GM18868 (cell line): Measurements from ENCODE around the gene TIAM1.

Experiments
- ATAC-seq: cut with Tn5 transposase; IDR thresholded peaks from one replicate; pipeline ENCODE4 v1.9.1; 2021; ENCODE audit warnings: mild to moderate bottlenecking, moderate library complexity; ENCODE audit not compliant: unreplicated experiment

TIAM1 gene

GRCh38 chr21:31354604-31355443, 10.8 kb upstream of the TIAM1 start:
- ATAC-seq = peak; percentile 85

GRCh38 chr21:31354122-31354521, 10.1 kb upstream of the TIAM1 start:
- ATAC-seq = no peak

- ATAC-seq = no peak
Measured at GRCh38 chr21:31352836-31353235, 8.8 kb upstream of the TIAM1 start.

- no peak for ATAC-seq
Measured at GRCh38 chr21:31351960-31352359, 7.9 kb upstream of the TIAM1 start.

- no peak for ATAC-seq
Measured at GRCh38 chr21:31351438-31351837, 7.4 kb upstream of the TIAM1 start.

- ATAC-seq = no peak
Measured at GRCh38 chr21:31349208-31349607, 5.1 kb upstream of the TIAM1 start.

GRCh38 chr21:31348188-31348587, 4.1 kb upstream of the TIAM1 start:
- ATAC-seq = no peak

GRCh38 chr21:31347435-31348032, 3.5 kb upstream of the TIAM1 start:
- no peak for ATAC-seq

- ATAC-seq = no peak
Measured at GRCh38 chr21:31346256-31346821, 2.3 kb upstream of the TIAM1 start.

- ATAC-seq = no peak
Measured at GRCh38 chr21:31345136-31345535, 1.1 kb upstream of the TIAM1 start.

- no peak for ATAC-seq
Measured at GRCh38 chr21:31343030-31343510, 991 bp downstream of the TIAM1 start.

- ATAC-seq = no peak
Measured at GRCh38 chr21:31342348-31342747, 1.7 kb downstream of the TIAM1 start.

- ATAC-seq = no peak
Measured at GRCh38 chr21:31340942-31341487, 3.0 kb downstream of the TIAM1 start.

GRCh38 chr21:31340514-31340913, 3.5 kb downstream of the TIAM1 start:
- no peak for ATAC-seq

- no peak for ATAC-seq
Measured at GRCh38 chr21:31339721-31340120, 4.3 kb downstream of the TIAM1 start.

GRCh38 chr21:31338908-31339368, 5.1 kb downstream of the TIAM1 start:
- ATAC-seq = no peak

- ATAC-seq = no peak
Measured at GRCh38 chr21:31337996-31338907, 5.8 kb downstream of the TIAM1 start.

- ATAC-seq = no peak
Measured at GRCh38 chr21:31337086-31337485, 7.0 kb downstream of the TIAM1 start.

GRCh38 chr21:31336739-31337040, 7.4 kb downstream of the TIAM1 start:
- no peak for ATAC-seq

- ATAC-seq = peak; percentile 69
Measured at GRCh38 chr21:31335957-31336738, 7.9 kb downstream of the TIAM1 start.
